DMS153 treated with DMSO at 0.1 percent for 48 hours (cell line): ENCODE data around the gene HRAS.

Experiments
- DNase-seq: peaks from one replicate; lab custom pipeline; 2025; ENCODE audit not compliant: unreplicated experiment; lab: John Stamatoyannopoulos, UW

HRAS gene

GRCh38 chr11:514606-515005 is 20.8 kb downstream of the HRAS start:
- DNase-seq = no peak

DNA sequence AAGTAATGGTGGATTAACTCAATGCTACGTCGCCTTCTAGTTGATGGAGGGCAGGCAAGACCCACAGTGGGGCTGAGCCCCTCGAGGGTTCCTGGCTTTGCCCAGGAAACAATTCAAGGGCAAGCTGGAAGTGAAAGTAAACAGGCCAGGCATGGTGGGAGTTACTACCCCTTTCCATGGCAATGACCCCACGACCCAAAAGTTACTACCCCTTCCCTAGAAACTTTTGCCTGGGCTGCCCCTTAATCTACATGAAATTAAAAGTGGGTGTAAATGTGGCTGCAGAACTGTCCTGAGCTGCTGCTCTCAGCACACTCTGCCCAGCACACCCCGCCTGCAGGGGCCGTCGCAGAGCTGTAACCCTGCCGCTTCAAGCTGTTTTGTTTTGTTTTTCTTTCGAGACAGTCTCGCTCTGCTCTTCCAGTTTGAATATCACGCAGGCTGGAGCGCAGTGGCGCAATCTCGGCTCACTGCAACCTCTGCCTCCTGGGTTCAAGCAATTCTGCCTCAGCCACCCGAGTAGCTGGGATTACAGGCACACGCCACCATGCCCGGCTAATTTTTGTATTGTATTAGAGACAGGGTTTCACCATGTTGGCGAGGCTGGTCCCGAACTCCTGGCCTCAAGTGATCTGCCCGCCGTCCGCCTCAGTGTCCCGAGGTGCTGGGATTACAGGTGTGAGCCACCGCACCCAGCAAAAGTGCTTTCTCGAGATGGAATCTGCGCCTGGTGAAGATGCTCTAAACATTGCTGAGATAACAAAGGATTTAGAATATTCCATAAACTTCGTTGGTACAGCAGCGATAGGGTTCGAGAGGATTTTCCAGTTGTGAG is 22.4 kb downstream of the HRAS start:
- no peak for DNase-seq

GRCh38 chr11:508956-509355 is 26.4 kb downstream of the HRAS start:
- no peak for DNase-seq

DNA sequence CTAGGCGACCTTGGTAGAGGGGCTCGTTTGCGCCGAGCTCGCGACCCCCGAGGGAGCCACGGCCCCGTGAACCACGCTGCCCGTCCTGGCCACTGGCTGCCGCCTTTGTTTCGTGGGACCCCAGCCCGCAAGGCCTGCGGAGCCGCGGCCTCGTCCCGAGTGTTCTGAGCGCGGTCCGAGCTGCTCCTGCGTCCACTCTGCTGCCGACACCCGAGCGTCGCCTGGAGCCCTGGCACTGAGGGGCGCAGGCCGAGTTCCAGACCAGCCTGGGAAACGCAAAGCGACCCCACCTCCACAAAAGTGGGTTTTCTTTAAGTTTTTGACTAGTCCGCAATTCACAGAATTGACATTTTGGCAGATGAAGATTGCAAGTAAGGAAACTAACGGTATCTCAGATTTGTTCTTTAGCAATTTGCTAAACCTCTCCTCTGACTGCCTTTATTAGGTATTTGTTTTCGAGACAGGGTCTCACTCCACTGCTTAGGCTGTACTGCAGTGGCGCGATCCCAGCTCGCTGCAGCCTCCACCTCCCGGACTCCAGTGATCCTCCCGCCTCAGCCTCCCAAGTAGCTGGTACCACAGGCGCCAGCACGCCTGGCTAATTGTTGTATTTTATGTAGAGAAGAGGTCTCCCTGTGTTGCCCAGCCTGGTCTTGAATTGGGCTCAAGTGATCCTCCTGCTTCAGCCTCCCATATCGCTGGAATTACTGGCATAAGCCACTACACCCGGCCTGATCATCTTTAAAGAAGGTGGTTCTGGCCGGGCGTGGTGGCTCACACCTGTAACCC is 27.5 kb downstream of the HRAS start:
- DNase-seq = no peak

DNA sequence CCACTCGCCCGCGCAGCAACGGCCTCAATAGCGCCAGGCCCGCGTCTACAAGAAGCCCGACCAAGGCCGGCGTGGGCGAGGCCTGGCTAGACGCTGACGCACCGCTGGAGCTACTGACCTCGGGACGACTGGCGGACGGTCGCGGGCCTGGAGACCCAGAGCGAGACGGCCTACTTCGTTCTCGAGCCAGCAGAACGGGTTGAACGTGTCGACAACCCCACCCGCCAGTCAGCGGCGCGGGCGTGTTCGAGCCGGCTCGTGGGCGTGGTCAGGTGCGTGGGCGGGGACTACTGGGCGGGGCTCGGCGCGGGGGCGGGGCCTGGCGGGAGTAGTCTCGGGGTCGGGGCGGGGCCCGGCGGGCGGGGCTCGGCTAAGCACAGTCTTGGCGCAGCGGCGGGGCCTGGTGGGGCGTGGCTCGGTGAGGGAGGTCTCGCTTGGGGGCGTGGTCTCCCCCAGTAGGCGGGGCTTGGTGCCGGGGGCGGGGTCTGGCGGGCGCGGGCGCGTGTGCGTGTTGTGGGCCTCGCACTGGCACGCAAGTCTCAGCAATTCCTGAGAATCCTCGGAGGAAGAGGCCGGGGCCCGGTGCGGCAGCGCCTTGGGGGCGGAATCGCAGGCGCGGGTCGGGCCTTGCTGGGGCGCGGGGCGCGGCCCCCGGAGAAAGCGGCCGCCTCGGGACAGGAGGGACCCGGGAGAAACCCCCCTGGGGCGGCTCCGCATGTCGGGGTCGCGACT is 28.2 kb downstream of the HRAS start, which contains the start of gene RNH1:
Gene RNH1, minus strand, starts transcription at position 248 of the 732 bp plus-strand sequence. CDS start 5,080 bp downstream, outside the sequence.
- DNase-seq = peak; percentile 80

DNA sequence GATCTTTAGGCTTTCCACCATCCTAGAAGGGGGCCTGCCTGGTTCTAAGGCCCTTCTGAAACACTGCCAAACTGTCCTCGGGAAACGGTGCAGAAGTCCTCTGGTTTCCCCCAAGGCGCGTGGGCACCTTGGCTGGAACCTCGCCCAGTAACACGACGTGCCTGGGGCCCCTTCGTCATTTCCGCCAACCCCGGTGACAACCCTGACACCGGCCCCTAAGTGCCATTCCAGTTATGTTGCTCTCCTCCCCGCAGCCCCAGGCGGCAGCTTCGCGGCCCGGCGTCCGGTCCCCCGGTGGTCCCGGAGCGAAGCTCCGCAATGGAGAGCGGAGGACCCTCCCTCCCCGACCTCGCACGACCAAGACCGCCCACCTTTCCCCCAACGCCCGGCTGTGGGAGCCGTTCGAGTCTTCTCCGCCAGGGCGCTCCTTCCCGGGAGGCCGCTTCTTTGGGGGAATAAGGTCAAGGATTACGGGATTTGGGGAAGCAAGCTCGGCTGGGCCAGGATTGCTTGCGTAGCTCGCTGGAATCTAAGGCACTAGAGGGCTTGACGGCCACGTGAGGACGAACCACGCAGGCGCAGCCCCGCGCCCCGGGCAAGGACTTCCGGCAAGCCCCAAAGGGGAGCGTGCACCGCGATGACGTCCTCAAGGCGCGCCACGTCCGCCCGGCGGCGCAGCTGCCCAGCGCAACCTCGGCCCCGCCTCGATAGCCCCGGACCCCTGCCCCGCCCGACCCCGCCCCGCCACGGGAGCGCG is 29.0 kb downstream of the HRAS start:
- peak; percentile 85 for DNase-seq

DNA sequence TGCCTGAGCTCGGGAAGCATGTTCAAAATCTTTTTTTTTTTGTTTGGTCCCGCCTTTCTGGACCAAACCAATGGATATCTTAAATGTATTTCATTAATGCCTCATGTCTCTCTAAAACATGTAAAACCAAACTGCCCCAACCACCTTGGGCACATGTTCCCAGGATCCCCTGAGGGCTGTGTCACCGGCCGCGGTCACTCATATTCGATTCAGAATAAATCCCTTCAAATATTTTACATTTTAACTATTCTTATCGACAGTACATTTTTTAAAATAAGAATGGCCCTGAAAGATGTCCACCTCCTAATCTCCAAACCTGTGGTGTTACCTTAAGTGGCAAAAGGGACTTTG is 30.4 kb downstream of the HRAS start:
- no peak for DNase-seq

- DNase-seq = no peak
Measured at GRCh38 chr11:504053-504993, 31.1 kb downstream of the HRAS start.

DNA sequence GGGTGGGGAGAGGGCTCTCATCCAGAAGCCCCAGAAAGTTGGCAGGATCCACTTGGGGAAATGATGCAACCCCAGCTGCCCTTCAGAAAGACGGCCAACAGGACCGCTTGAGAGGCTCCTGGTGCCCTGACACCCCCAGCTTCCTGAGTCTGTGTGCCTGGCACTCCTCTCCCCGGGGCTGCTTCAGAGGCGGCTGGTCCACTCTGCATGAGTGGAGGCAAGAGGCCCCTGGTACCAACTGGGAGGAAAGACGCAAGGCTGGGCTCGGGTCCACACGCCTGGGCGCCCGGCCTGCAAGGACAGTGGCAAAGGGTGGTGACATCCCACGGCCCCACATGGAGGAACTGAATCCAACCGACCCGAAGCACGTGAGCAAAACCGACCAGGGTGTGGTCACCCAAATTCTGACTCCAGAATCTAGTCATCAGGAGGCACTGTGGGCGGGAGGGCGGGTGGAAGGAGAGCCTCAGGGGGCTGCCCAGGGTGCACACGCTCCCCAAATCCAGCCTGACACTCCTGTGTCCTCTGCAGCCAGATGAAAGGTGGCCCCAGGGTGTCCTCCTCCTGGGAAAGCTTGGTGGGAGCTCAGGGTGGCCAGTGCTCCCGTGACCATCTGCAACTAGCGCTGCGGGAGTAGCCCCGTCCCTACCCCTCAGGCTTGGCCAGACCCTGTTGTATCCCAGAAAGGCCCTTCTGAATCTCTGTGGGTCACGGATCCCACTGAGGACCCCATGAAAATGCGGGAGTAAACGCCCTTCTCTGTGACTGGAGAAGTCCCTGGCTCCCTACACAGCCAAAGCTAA is 32.0 kb downstream of the HRAS start:
- DNase-seq = no peak

GRCh38 chr11:502288-503178 is 32.8 kb downstream of the HRAS start:
- no peak for DNase-seq

DNA sequence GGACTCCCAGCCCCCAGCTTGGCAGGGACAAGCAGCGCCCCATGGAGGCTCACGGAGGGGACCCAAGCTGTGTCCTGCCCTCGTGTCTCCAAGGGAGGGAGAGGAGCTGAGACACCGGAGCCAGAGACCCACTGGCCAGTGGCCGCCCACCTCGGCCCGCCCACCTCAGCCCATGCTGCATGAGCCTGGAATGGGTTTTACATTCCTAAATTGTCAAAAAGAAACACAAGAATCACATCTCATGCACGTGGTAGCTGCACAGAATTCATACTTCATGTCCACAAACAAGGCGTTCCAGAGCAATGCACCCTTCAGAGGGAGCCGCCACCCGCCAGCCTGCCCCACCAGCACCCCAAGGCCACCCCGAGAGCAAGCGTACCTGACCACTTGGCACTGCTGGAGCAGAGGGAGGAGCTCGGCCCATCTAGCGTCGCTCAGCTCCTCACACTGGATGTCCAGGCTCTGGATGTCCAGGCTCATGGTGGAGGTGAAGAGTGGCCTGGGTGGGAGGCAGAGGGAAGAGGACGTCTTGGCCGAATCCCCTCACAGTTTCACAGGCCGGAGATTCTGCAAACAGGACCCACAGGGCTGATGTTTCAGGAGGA is 33.6 kb downstream of the HRAS start:
- no peak for DNase-seq

GRCh38 chr11:501001-501682 is 34.2 kb downstream of the HRAS start:
- DNase-seq = no peak

GRCh38 chr11:499201-500076 is 35.9 kb downstream of the HRAS start:
- no peak for DNase-seq

DNA sequence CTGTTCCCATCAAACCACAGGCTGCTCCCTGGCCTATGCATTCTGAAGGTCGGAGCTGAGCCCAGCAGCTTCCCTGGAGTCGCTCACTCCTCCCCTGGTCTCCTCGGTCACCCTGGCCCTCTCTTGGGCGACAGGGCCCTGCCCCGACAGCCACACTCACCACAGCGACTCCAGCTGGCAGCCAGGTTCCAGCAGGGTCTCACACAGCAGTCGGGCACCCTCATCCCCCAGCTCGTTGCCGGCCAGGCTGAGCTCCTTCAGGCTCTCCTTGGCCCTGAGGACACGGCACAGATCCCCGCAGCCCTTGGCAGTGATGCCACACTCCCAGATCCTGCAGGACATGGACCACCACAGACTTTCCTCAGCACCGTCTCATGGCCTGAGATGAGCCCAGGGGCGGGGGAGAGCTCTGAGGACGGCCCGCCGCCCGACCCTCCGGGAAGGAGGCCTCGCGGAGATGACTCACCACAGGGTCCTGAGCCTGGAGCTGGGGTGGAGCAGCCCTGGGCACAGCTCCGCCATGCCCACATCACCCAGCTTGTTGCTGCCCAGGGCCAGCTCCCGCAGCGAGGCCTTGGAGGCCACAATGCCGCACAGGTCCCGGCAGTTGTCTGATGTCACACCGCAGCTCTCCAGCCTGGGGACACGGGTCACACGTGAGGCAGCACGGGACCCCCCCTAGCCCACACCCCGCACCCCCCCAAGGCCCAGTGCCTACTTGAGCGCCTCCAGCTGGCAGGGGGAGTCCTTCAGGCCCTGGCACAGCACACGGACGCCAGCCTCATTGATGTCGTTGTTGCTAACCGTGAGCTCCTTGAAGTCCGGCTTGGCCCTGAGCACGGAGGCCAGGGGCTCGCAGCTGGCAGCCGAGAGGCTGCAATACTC is 36.8 kb downstream of the HRAS start:
- no peak for DNase-seq
